ENCODE measurements around the gene VARS2.
A peak's percentile ranks its signal among the peaks of the same experiment; 100 is the strongest.

The VARS2 gene

DNA sequence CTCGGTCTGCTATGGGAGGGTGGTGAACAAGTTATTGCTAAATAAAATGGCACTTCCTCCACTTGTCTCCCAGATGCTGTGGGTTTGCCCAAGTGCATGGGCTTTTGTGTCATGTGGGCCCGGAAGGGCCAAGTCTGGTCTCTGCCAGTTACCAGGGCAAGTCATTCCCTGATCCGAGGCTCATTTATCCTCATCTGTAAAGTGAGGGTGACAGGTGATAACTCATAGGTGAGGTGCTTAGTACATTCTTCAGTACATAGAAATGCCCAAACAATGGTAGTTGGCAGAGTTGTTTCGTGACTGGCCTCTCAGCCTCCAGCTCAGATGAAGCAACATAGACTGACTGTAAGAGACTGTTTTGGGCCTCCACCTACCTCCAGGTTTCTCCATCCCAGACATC is 24.7 kb downstream of the VARS2 start:
- Histone ChIP-seq H3K4me1 (ENCODE audit: control insufficient read depth, insufficient read depth, low read length) (peaks cover 9% of the 10 kb centered on the region), H3K9me3 (replicated peaks; ENCODE audit: low read length) (no peaks in the 10 kb centered on the region), H3K27me3 (ENCODE audit: control insufficient read depth, insufficient read depth, low read length) (peaks cover 41% of the 10 kb centered on the region), H3K4me2 (ENCODE audit: low read length) (no peak overlapping the region), H3K4me3 (ENCODE audit: low read length) (no peak overlapping the region), H3K9ac (ENCODE audit: low read depth, low read length) (no peak overlapping the region), H3K36me3 (ENCODE audit: insufficient read depth, low read length) (no peaks in the 10 kb centered on the region)

DNA sequence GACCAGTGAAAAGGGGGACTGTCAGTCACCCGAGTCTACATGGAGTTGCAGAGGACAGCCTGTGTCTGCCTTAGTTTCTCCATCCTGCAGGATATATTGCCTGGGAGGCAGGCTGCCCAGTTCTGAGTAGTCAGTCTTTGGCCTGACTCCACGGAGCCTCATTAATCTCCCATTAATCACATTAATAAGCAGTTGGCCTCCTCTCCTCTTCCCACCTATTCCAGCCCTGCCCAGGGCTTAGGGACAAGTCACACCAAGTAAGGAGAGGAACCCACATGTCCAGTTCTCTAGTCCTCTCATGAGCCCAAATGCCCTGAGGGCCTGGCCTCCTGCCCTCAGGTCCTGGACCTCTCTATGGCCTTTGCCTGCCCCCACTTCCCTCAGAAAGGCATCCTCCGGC is 25.4 kb downstream of the VARS2 start:
- H3K9ac ChIP-seq (ENCODE audit: low read depth, low read length), result no peak overlapping the region
- H3K4me1 ChIP-seq (ENCODE audit: control insufficient read depth, insufficient read depth, low read length), result peaks cover 9% of the 10 kb centered on the region
- no peak overlapping the region for H3K4me3 ChIP-seq (ENCODE audit: low read length)
- H3K4me2 ChIP-seq (ENCODE audit: low read length), result no peak overlapping the region
- peaks cover 45% of the 10 kb centered on the region for H3K27me3 ChIP-seq (ENCODE audit: control insufficient read depth, insufficient read depth, low read length)
- H3K36me3 ChIP-seq (ENCODE audit: insufficient read depth, low read length), result no peaks in the 10 kb centered on the region
- H3K9me3 ChIP-seq (replicated peaks; ENCODE audit: low read length), result no peaks in the 10 kb centered on the region

DNA sequence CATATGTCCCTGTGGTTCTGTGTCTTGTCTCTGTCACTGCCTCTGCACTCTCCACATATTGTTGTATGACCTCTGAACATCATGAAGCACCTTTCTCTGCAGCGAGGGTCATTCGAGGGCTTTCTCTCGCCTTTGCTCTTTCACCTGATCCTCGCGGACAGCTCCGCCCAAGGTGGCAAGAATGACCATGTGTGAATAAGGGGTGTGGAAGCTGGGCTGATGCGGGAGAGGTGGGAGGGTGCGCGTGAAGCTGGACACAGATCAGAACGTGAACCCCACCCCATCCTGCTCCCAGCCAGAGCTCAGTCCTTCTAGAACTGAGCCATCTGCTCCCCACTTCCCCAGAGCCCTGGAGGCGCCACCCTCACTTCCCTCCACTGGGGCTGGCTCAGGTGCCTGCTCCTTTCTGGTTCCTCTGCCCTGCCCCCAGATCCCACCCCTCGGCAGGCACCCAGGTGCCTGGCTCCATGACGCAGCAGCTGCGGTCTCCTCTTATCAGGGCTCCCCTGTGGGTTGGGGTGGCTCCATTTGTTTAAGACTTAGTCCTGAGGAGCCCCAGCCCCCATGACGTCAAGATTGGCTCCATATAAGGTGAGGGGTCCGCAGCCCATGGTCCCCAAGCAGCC is 26.4 kb downstream of the VARS2 start, which contains the start of gene MUCL3:
MUCL3 (plus strand) TSS at position 613 of the 626 bp plus-strand sequence. CDS start 27 bp downstream, outside the sequence.
- Histone ChIP-seq H3K4me2 (ENCODE audit: low read length) (no peak within 1 kb of the TSS), H3K9ac (ENCODE audit: low read depth, low read length) (no peak within 1 kb of the TSS), H3K27me3 (ENCODE audit: control insufficient read depth, insufficient read depth, low read length) (peaks cover 43% of the 10 kb centered on the region), H3K36me3 (ENCODE audit: insufficient read depth, low read length) (no peaks in the 10 kb centered on the region), H3K4me3 (ENCODE audit: low read length) (no peak within 1 kb of the TSS), H3K9me3 (replicated peaks; ENCODE audit: low read length) (no peaks in the 10 kb centered on the region), H3K4me1 (ENCODE audit: control insufficient read depth, insufficient read depth, low read length) (peaks cover 9% of the 10 kb centered on the region)

DNA sequence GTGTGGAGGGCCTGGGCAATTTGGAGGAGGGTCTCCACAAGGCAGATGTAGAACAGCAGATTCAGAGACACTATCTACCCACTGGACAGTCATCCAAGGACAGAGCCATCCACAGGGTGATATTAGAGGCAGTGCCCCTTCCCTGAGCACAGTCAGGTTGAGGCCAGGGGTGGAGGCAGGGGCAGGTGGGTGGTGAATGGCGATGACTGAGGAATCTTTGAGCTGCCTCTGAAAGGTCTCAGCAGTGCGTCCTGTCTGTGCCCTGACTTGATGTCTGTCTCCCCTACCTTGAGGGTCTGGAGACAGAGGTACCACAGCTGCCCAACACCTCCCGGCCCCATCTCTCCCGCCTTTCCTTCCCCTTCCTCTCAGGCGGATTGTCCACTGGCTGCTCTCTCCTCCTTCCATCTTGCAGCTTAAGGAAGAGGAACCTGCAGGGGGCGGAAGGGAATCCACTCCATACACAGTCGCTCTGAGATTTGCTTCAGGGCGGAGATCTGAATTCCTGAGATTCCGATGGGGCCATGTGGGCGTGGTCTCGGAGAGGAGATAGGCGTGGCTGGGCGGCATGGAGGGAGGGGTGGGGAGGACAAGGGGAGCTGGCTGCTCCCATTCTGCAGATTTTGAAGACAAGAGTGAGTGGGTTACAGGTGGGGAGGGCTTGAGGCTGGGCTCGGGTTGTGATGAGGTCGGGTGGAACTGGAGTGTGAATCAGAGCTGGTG is 28.5 kb downstream of the VARS2 start:
- H3K4me1 ChIP-seq (ENCODE audit: control insufficient read depth, insufficient read depth, low read length), result peaks cover 9% of the 10 kb centered on the region
- H3K36me3 ChIP-seq (ENCODE audit: insufficient read depth, low read length), result no peaks in the 10 kb centered on the region
- no peak overlapping the region for H3K9ac ChIP-seq (ENCODE audit: low read depth, low read length)
- no peak overlapping the region for H3K4me3 ChIP-seq (ENCODE audit: low read length)
- peaks cover 37% of the 10 kb centered on the region for H3K27me3 ChIP-seq (ENCODE audit: control insufficient read depth, insufficient read depth, low read length)
- H3K9me3 ChIP-seq (replicated peaks; ENCODE audit: low read length), result no peaks in the 10 kb centered on the region
- peak overlapping the region; percentile 65 for H3K4me2 ChIP-seq (ENCODE audit: low read length)

DNA sequence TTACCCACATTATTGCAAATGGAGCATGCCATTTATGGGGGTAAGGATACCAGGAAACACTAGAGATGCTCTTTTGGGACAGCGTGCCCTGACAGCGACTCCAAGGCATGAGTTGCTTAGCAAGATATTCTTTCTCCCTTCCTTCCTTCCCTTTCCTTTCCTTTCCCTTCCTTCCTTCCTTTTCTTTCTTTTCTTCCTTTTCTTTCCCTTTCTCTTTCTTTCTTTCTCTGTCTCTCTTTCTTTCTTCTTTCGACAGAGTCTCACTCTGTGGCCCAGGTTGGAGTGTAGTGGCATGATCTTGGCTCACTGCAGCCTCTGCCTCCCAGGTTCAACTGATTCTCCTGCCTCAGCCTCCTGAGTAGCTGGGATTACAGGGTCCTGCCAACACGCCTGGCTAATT is 30.0 kb downstream of the VARS2 start:
- Histone ChIP-seq H3K9me3 (replicated peaks; ENCODE audit: low read length) (no peaks in the 10 kb centered on the region), H3K4me2 (ENCODE audit: low read length) (no peak overlapping the region), H3K27me3 (ENCODE audit: control insufficient read depth, insufficient read depth, low read length) (peaks cover 40% of the 10 kb centered on the region), H3K9ac (ENCODE audit: low read depth, low read length) (no peak overlapping the region), H3K4me1 (ENCODE audit: control insufficient read depth, insufficient read depth, low read length) (peaks cover 9% of the 10 kb centered on the region), H3K4me3 (ENCODE audit: low read length) (no peak overlapping the region), H3K36me3 (ENCODE audit: insufficient read depth, low read length) (no peaks in the 10 kb centered on the region)

DNA sequence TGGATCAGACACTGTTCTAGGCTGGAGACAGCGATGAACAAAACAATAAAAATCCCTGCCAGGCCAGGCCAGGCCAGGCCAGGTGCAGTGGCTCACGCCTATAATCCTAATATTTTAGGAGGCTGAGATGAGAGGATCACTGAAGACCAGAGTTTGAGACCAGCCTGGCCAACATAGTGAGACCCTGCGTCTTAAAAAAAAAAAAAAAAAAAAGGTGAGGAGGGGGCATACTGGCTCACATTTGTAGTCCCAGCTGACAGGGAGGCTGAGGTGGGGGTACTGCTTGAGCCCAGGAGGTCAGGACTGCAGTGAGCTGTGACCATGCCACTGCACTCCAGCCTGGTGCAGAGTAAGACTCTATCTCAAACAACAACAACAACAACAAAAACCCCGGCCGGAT is 31.2 kb downstream of the VARS2 start:
- Histone ChIP-seq H3K4me3 (ENCODE audit: low read length) (no peak overlapping the region), H3K9me3 (replicated peaks; ENCODE audit: low read length) (no peaks in the 10 kb centered on the region), H3K27me3 (ENCODE audit: control insufficient read depth, insufficient read depth, low read length) (peaks cover 42% of the 10 kb centered on the region), H3K9ac (ENCODE audit: low read depth, low read length) (no peak overlapping the region), H3K4me2 (ENCODE audit: low read length) (no peak overlapping the region), H3K4me1 (ENCODE audit: control insufficient read depth, insufficient read depth, low read length) (peaks cover 9% of the 10 kb centered on the region), H3K36me3 (ENCODE audit: insufficient read depth, low read length) (no peaks in the 10 kb centered on the region)

DNA sequence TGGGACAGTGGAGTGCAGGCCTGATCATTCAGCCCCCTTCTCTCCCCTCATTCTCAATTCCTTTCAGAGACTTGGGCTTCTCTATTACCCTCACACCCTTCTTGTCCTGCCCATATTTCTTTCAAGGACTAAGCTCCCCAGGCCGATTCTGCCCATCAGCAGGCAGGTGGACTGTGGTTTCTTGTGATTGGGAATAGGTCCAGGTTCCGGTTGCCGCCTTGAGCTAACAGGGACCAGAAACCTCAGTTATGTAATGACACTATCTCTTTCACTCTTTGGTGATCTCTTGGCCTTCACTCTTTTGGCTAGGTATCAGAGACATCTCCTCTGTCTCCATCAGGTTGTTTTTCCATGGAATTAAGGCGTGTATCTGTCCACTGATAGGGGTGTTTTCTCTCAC is 33.2 kb downstream of the VARS2 start:
- Histone ChIP-seq H3K4me2 (ENCODE audit: low read length) (no peak overlapping the region), H3K9me3 (replicated peaks; ENCODE audit: low read length) (no peaks in the 10 kb centered on the region), H3K27me3 (ENCODE audit: control insufficient read depth, insufficient read depth, low read length) (peaks cover 58% of the 10 kb centered on the region), H3K36me3 (ENCODE audit: insufficient read depth, low read length) (no peaks in the 10 kb centered on the region), H3K4me3 (ENCODE audit: low read length) (no peak overlapping the region), H3K9ac (ENCODE audit: low read depth, low read length) (no peak overlapping the region), H3K4me1 (ENCODE audit: control insufficient read depth, insufficient read depth, low read length) (peaks cover 7% of the 10 kb centered on the region)

DNA sequence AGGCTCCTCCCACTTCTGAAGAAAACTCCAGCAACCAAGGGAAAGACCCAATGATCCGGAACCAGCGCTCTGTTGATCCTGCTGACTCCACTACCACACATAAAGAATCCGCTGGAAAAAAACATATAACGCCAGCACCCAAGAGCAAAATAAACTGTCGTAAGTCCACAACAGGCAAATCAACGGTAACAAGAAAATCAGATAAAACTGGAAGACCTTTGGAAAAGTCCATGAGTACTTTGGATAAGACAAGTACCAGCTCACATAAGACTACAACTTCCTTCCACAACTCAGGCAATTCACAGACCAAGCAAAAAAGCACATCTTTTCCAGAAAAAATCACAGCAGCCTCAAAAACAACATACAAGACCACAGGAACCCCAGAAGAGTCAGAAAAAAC is 34.8 kb downstream of the VARS2 start:
- H3K4me2 ChIP-seq (ENCODE audit: low read length), result no peak overlapping the region
- H3K9me3 ChIP-seq (replicated peaks; ENCODE audit: low read length), result no peaks in the 10 kb centered on the region
- peaks cover 65% of the 10 kb centered on the region for H3K27me3 ChIP-seq (ENCODE audit: control insufficient read depth, insufficient read depth, low read length)
- no peak overlapping the region for H3K9ac ChIP-seq (ENCODE audit: low read depth, low read length)
- no peak overlapping the region for H3K4me3 ChIP-seq (ENCODE audit: low read length)
- H3K36me3 ChIP-seq (ENCODE audit: insufficient read depth, low read length), result no peaks in the 10 kb centered on the region
- no peaks in the 10 kb centered on the region for H3K4me1 ChIP-seq (ENCODE audit: control insufficient read depth, insufficient read depth, low read length)

DNA sequence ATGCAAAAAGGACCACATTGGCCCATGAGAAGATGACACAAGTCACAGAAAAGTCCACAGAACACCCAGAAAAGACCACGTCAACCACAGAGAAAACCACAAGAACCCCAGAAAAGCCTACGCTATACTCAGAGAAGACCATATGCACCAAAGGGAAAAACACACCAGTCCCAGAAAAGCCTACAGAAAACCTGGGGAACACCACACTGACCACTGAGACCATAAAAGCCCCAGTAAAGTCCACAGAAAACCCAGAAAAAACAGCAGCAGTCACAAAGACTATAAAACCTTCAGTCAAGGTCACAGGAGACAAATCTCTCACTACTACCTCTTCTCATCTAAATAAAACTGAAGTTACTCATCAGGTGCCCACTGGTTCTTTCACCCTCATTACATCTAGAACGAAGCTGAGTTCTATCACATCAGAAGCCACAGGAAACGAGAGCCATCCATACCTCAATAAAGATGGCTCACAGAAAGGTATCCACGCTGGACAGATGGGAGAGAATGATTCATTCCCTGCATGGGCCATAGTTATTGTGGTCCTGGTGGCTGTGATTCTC is 38.0 kb downstream of the VARS2 start:
- Histone ChIP-seq H3K4me2 (ENCODE audit: low read length) (no peak overlapping the region), H3K9me3 (replicated peaks; ENCODE audit: low read length) (no peaks in the 10 kb centered on the region), H3K27me3 (ENCODE audit: control insufficient read depth, insufficient read depth, low read length) (peaks cover 80% of the 10 kb centered on the region), H3K4me1 (ENCODE audit: control insufficient read depth, insufficient read depth, low read length) (peaks cover 13% of the 10 kb centered on the region), H3K9ac (ENCODE audit: low read depth, low read length) (no peak overlapping the region), H3K36me3 (ENCODE audit: insufficient read depth, low read length) (no peaks in the 10 kb centered on the region), H3K4me3 (ENCODE audit: low read length) (no peak overlapping the region)

DNA sequence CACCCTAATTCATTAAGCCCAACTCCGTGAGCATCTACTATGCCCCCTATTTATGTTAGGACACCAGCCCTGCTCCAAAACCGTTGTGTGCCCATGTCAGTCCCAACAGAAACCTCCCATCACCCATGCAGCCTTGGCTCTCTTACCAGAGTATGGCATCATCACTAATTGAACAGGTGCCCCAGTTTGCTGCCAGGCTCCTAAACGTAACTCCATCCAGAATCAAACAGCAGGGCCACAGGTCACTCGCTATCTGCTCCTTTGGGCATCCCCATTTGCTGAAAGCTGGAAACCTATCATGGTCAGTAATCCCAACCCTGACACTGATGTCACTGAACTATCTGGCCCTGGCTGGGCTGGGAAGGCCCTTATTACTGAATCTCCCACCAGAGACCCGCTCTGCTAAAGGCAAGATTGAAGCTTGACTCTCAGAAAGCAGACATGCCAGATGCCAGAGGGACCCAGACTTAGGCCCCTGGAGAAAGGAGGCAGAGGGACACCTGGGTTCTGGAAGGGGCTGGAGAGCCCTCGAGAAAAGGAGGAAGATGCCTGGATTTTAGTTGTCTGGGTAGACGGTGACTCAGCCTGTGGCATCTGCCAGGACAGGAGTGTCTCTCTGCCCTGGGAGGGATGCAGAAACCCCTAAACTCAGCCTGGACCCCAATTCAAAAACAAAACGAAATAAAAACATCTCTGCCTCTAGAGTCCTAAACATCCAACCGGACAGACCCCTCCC is 40.8 kb downstream of the VARS2 start:
- peaks cover 13% of the 10 kb centered on the region for H3K4me1 ChIP-seq (ENCODE audit: control insufficient read depth, insufficient read depth, low read length)
- no peaks in the 10 kb centered on the region for H3K9me3 ChIP-seq (replicated peaks; ENCODE audit: low read length)
- no peaks in the 10 kb centered on the region for H3K36me3 ChIP-seq (ENCODE audit: insufficient read depth, low read length)
- H3K4me3 ChIP-seq (ENCODE audit: low read length), result peak overlapping the region; percentile 64
- H3K4me2 ChIP-seq (ENCODE audit: low read length), result peak overlapping the region; percentile 91
- peak overlapping the region; percentile 77 for H3K9ac ChIP-seq (ENCODE audit: low read depth, low read length)
- peaks cover 67% of the 10 kb centered on the region for H3K27me3 ChIP-seq (ENCODE audit: control insufficient read depth, insufficient read depth, low read length)

DNA sequence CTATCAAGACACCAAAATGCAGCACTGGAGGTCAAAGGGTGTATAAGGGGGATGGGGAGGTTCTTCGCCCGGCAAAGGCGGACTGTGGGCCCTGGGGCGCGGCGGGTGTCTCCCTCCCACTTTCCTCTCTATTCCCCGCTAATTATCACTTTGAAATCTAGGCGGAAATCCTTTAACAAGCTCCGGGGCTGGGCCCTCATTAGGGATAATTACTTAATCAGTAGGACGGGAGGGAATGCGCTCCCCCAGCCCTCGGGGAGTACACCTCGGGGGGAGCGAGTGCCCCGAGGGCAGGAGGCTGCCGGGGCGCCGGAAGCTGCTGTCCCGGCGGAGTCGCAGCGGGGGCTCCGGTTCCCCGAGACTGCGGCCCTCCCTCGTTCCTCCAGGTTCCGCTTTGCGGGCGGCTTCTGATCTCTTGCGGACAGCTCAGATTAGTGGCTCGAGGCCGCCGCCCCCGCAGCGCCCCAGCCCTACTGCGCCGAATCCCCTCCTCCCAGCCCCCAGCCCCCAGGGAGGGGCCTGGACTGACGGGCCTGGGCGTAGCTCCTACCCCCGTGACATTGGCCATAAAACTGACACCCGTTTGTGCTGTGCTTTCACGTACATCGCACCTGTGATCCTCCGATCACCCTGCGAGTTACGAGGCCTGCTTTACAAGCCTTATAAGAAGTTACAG is 41.5 kb downstream of the VARS2 start:
- H3K9ac ChIP-seq (ENCODE audit: low read depth, low read length), result peak overlapping the region; percentile 77
- H3K4me1 ChIP-seq (ENCODE audit: control insufficient read depth, insufficient read depth, low read length), result peaks cover 13% of the 10 kb centered on the region
- H3K4me3 ChIP-seq (ENCODE audit: low read length), result peak overlapping the region; percentile 64
- no peaks in the 10 kb centered on the region for H3K36me3 ChIP-seq (ENCODE audit: insufficient read depth, low read length)
- no peaks in the 10 kb centered on the region for H3K9me3 ChIP-seq (replicated peaks; ENCODE audit: low read length)
- H3K27me3 ChIP-seq (ENCODE audit: control insufficient read depth, insufficient read depth, low read length), result peaks cover 66% of the 10 kb centered on the region
- peak overlapping the region; percentile 91 for H3K4me2 ChIP-seq (ENCODE audit: low read length)
